GM21786 (cell line): ENCODE results near the gene KATNB1.
"Not testable (repeated sequence)": the region's sequence is repeated elsewhere in the genome, so short reads cannot be mapped to it uniquely, and the experiment has no call there.

ENCODE experiments used
- ATAC-seq: cut with Tn5 transposase; IDR thresholded peaks from one replicate; pipeline ENCODE4 v1.9.1; 2021; ENCODE audit not compliant: unreplicated experiment

Gene KATNB1

GRCh38 chr16:57725151-57725550, 10.4 kb upstream of the KATNB1 start:
- ATAC-seq = no peak

- no peak for ATAC-seq
These were observed 10.0 kb upstream of the KATNB1 start for GRCh38 chr16:57725554-57725953.

- ATAC-seq = no peak
These were observed 9.6 kb upstream of the KATNB1 start for GRCh38 chr16:57725976-57726375.

- no peak for ATAC-seq
These were observed 9.1 kb upstream of the KATNB1 start for GRCh38 chr16:57726433-57726947.

DNA sequence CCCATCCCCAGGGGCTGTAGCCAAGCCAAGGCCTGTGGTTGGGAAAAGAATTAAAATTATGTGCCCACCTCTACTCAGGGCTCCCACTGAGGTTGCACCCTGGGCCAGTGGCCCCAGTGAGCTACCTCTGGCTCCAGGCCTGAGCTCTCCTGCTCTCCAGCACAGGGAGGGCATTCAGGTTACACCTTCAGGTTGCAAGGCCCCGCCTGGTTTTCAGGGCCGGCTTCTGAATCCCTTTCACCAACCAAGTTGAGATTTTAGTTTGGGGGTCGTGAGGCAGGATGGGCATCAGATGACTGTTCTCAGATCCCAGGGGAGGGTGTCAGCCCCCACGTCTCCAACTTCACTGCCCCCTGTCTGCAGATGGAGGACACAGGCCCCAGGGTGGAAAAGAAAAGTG, 8.0 kb upstream of the KATNB1 start:
- ATAC-seq = no peak

GRCh38 chr16:57728336-57729181, 7.0 kb upstream of the KATNB1 start:
- no peak for ATAC-seq

GRCh38 chr16:57729182-57729484, 6.4 kb upstream of the KATNB1 start:
- ATAC-seq = no peak

- ATAC-seq = not testable (repeated sequence)
These were observed 5.7 kb upstream of the KATNB1 start for GRCh38 chr16:57729852-57730251.

GRCh38 chr16:57730771-57731730, 4.5 kb upstream of the KATNB1 start:
- ATAC-seq = no peak

DNA sequence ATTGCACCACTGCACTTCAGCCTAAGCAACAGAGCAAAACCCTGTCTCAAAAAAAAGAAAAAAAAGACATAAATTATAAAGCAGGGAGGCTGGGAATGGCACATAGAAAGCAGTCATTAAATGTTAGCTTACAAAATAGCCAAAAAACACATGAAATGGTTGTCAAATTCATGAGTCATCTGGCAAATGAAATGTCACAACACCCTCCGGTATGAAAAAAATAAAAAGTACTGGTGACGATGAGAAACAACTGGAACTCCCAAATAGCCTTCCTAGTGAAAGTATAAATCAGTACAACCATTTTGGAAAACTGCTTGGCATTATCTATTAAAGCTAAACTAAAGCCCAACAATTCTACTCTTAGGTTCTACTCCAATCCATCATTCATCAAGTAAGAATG, 3.5 kb upstream of the KATNB1 start:
- no peak for ATAC-seq

DNA sequence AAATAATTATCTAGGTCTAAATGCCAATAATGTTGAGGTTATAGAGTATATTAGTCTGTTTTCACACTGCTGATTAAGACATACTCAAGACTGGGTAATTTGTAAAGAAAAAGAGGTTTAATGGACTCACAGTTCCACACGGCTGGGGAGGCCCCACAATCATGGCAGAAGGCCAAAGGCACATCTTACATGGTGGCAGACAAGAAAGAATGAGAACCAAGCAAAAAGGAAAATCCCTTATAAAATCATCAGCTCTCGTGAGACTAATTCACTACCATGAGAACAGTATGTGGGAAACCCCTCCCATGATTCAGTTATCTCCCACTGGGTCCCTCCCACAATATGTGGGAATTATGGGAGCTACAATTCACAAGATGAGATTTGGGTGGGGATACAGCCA, 2.9 kb upstream of the KATNB1 start:
- no peak for ATAC-seq

DNA sequence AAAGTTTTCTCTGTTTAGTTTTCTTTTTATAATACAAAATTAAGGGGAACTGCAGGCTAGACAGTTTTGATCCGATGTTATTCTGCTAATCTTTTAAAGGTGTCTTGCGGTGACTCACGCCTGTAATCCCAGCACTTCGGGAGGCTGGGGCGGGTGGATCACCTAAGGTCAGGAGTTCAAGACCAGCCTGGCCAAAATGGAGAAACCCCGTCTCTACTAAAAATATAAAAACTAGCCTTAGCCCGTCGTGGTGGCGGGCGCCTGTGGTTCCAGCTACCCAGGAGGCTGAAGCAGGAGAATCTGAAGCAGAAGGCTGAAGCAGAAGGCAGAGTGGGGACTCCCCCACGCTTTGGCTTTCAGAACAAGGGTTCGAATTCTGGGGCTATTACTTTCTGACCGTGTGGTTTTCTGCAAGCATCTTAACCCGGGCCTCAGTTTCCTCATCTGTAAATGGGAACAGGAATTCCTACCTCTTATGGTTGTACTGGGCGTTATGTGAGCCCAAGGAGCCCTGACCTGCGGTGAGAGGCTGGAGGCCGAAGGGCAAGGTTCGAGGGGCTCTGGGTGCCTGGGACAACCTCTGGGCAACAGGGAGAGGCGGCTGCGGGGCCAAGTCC, 1.2 kb upstream of the KATNB1 start:
- no peak for ATAC-seq

GRCh38 chr16:57734925-57735754, 430 bp upstream of the KATNB1 start:
- peak; percentile 93 for ATAC-seq

GRCh38 chr16:57736419-57737351, 1.1 kb downstream of the KATNB1 start:
- no peak for ATAC-seq

GRCh38 chr16:57738844-57739243, 3.3 kb downstream of the KATNB1 start:
- no peak for ATAC-seq

DNA sequence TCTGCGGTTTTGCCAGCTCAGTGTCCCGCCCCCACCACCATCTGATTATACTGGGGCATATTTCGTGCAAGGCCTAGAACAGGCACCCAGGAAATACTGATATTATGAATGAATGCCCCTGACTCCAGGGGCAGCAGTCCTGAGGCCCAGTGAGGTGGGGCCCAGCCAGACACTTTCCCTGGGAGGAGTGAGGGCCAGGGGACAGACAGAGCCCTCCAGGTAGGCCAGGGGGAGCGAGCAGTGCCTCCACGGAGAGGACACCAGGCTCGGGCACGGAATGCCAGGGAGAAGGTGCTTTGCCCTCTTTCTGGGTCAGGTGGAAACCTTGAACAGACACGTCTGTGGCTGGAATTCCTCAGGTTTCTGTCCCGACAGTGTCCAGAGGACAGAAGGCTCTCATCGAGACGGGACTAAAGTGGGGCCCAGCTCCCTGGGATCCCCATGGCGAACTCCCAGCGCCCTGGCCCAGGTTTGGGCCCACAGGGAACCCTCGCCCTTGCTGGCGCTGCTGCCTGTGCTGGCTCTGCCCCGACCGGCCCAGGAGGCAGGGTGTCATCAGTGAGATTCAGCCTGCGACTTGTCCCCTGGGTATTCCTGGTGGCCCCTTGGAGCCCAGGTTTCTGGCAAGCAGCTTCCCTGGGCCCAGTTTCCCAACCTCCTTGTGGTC, 4.3 kb downstream of the KATNB1 start:
- ATAC-seq = no peak

GRCh38 chr16:57740423-57741071, 5.0 kb downstream of the KATNB1 start:
- ATAC-seq = no peak

- ATAC-seq = no peak
These were observed 6.2 kb downstream of the KATNB1 start for GRCh38 chr16:57741660-57742191.
